ENCODE results near the gene KCNJ6.

Gene KCNJ6

GRCh38 chr21:37866027-37866426, 50.2 kb downstream of the KCNJ6 start:
- no peak for DNase-seq (ENCODE audit: low read depth, low spot score)

GRCh38 chr21:37865156-37865555, 51.1 kb downstream of the KCNJ6 start:
- DNase-seq (ENCODE audit: low read depth, low spot score) = no peak

GRCh38 chr21:37863842-37864241, 52.4 kb downstream of the KCNJ6 start:
- DNase-seq (ENCODE audit: low read depth, low spot score) = no peak

GRCh38 chr21:37862536-37862935, 53.7 kb downstream of the KCNJ6 start:
- peak; percentile 10 for DNase-seq (ENCODE audit: low read depth, low spot score)

GRCh38 chr21:37861561-37861960, 54.7 kb downstream of the KCNJ6 start:
- no peak for DNase-seq (ENCODE audit: low read depth, low spot score)

- DNase-seq (ENCODE audit: low read depth, low spot score) = no peak
These were observed 55.8 kb downstream of the KCNJ6 start for GRCh38 chr21:37860416-37860815.

GRCh38 chr21:37855647-37856625, 60.3 kb downstream of the KCNJ6 start:
- no peak for DNase-seq (ENCODE audit: low read depth, low spot score)

GRCh38 chr21:37855271-37855646, 61.0 kb downstream of the KCNJ6 start:
- DNase-seq (ENCODE audit: low read depth, low spot score) = no peak

GRCh38 chr21:37849506-37850102, 66.7 kb downstream of the KCNJ6 start:
- no peak for DNase-seq (ENCODE audit: low read depth, low spot score)

- no peak for DNase-seq (ENCODE audit: low read depth, low spot score)
These were observed 67.4 kb downstream of the KCNJ6 start for GRCh38 chr21:37848721-37849490.

- no peak for DNase-seq (ENCODE audit: low read depth, low spot score)
These were observed 70.7 kb downstream of the KCNJ6 start for GRCh38 chr21:37845535-37845934.

- DNase-seq (ENCODE audit: low read depth, low spot score) = no peak
These were observed 73.1 kb downstream of the KCNJ6 start for GRCh38 chr21:37843191-37843590.

GRCh38 chr21:37842163-37842919, 73.9 kb downstream of the KCNJ6 start:
- no peak for DNase-seq (ENCODE audit: low read depth, low spot score)

GRCh38 chr21:37837381-37837780, 78.9 kb downstream of the KCNJ6 start:
- no peak for DNase-seq (ENCODE audit: low read depth, low spot score)

- no peak for DNase-seq (ENCODE audit: low read depth, low spot score)
These were observed 80.8 kb downstream of the KCNJ6 start for GRCh38 chr21:37835481-37835880.

GRCh38 chr21:37833301-37833700, 83.0 kb downstream of the KCNJ6 start:
- no peak for DNase-seq (ENCODE audit: low read depth, low spot score)

- DNase-seq (ENCODE audit: low read depth, low spot score) = no peak
These were observed 86.8 kb downstream of the KCNJ6 start for GRCh38 chr21:37829447-37829846.

GRCh38 chr21:37828991-37829390, 87.3 kb downstream of the KCNJ6 start:
- DNase-seq (ENCODE audit: low read depth, low spot score) = no peak

GRCh38 chr21:37828556-37828955, 87.7 kb downstream of the KCNJ6 start:
- no peak for DNase-seq (ENCODE audit: low read depth, low spot score)

GRCh38 chr21:37827913-37828312, 88.3 kb downstream of the KCNJ6 start:
- DNase-seq (ENCODE audit: low read depth, low spot score) = no peak

GRCh38 chr21:37821786-37822450, 94.3 kb downstream of the KCNJ6 start:
- DNase-seq (ENCODE audit: low read depth, low spot score) = no peak
